IMR-90 (cell line): ENCODE results near the gene KLHL7.
A peak's percentile ranks its signal among the peaks of the same experiment; 100 is the strongest.

Experiments
- BHLHE40 ChIP-seq: fragments of 150-350 bp; IDR thresholded peaks from 2 replicates; pipeline ENCODE4 v1.6.1; 2016; ENCODE audit warnings: mild to moderate bottlenecking, low read depth, low read length
- CEBPB ChIP-seq: IDR thresholded peaks from 2 replicates; pipeline ENCODE4 v1.6.1; 2012; ENCODE audit warnings: low read depth, low read length, improper control_type of control experiment
- FOS ChIP-seq: fragments of 150-350 bp; IDR thresholded peaks from 2 replicates; pipeline ENCODE4 v1.6.1; 2016; ENCODE audit warnings: low read depth, low read length
- MAFK ChIP-seq: IDR thresholded peaks from 2 replicates; pipeline ENCODE4 v1.6.1; 2012; ENCODE audit warnings: low read depth, low read length, improper control_type of control experiment
- MXI1 ChIP-seq: IDR thresholded peaks from 2 replicates; pipeline ENCODE4 v1.6.1; 2012; ENCODE audit warnings: low read depth, mild to moderate bottlenecking, low read length, moderate library complexity, borderline replicate concordance
- NFE2L2 ChIP-seq: fragments of 150-350 bp; IDR thresholded peaks from 2 replicates; pipeline ENCODE4 v1.6.1; 2016; ENCODE audit warnings: low read depth, mild to moderate bottlenecking, low read length
- POLR2A ChIP-seq: IDR thresholded peaks from 2 replicates; pipeline ENCODE4 v1.6.1; 2012; ENCODE audit warnings: mild to moderate bottlenecking, low read depth, low read length
- RAD21 ChIP-seq: IDR thresholded peaks from 2 replicates; pipeline ENCODE4 v1.6.1; 2012; ENCODE audit warnings: low read length, improper control_type of control experiment
- RCOR1 ChIP-seq: IDR thresholded peaks from 2 replicates; pipeline ENCODE4 v1.6.1; 2012; ENCODE audit warnings: mild to moderate bottlenecking, low read length, improper control_type of control experiment; ENCODE audit not compliant: insufficient replicate concordance
- RFX5 ChIP-seq: IDR thresholded peaks from 2 replicates; pipeline ENCODE4 v1.8.0; 2012; ENCODE audit warnings: low read depth, mild to moderate bottlenecking, low read length, moderate library complexity
- SMC3 ChIP-seq: fragments of 150-350 bp; IDR thresholded peaks from 2 replicates; pipeline ENCODE4 v1.6.1; 2016; ENCODE audit warnings: low read depth, mild to moderate bottlenecking, antibody characterized with exemption, low read length, moderate library complexity
- USF2 ChIP-seq: fragments of 150-350 bp; IDR thresholded peaks from 2 replicates; pipeline ENCODE4 v1.6.1; 2017; ENCODE audit warnings: mild to moderate bottlenecking, antibody characterized with exemption, low read length, low read depth
- TF ChIP-seq, protein P1 (sequence below): conservative IDR thresholded peaks from 2 replicates; pipeline ENCODE4 v1.5.1; 2012; ENCODE audit warnings: mild to moderate bottlenecking, low read depth, low read length, improper control_type of control experiment
- TF ChIP-seq, protein P2 (sequence below): fragments of 150-350 bp; IDR thresholded peaks from 2 replicates; pipeline ENCODE4 v1.6.1; 2016; ENCODE audit warnings: low read depth, mild to moderate bottlenecking, low read length, moderate library complexity, borderline replicate concordance

- TF ChIP-seq, protein P1, sequence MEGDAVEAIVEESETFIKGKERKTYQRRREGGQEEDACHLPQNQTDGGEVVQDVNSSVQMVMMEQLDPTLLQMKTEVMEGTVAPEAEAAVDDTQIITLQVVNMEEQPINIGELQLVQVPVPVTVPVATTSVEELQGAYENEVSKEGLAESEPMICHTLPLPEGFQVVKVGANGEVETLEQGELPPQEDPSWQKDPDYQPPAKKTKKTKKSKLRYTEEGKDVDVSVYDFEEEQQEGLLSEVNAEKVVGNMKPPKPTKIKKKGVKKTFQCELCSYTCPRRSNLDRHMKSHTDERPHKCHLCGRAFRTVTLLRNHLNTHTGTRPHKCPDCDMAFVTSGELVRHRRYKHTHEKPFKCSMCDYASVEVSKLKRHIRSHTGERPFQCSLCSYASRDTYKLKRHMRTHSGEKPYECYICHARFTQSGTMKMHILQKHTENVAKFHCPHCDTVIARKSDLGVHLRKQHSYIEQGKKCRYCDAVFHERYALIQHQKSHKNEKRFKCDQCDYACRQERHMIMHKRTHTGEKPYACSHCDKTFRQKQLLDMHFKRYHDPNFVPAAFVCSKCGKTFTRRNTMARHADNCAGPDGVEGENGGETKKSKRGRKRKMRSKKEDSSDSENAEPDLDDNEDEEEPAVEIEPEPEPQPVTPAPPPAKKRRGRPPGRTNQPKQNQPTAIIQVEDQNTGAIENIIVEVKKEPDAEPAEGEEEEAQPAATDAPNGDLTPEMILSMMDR: no peak
- no peak for TF ChIP-seq USF2
- no peak for TF ChIP-seq RAD21
- TF ChIP-seq, protein P2, sequence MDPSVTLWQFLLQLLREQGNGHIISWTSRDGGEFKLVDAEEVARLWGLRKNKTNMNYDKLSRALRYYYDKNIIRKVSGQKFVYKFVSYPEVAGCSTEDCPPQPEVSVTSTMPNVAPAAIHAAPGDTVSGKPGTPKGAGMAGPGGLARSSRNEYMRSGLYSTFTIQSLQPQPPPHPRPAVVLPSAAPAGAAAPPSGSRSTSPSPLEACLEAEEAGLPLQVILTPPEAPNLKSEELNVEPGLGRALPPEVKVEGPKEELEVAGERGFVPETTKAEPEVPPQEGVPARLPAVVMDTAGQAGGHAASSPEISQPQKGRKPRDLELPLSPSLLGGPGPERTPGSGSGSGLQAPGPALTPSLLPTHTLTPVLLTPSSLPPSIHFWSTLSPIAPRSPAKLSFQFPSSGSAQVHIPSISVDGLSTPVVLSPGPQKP: no peak
- no peak for TF ChIP-seq MXI1
- no peak for TF ChIP-seq POLR2A
- no peak for TF ChIP-seq RFX5
- no peak for TF ChIP-seq SMC3
- no peak for TF ChIP-seq BHLHE40
- peak; percentile 75; the same call in 1 of the 2 replicates for TF ChIP-seq NFE2L2
- TF ChIP-seq RCOR1: no peak
- TF ChIP-seq FOS: 0 out of 2 replicates have a peak, but pooled peaks have one; percentile 25
- 0 out of 2 replicates have a peak, but pooled peaks have one; percentile 10 for TF ChIP-seq MAFK
- TF ChIP-seq CEBPB: no peak
Observed at GRCh38 chr7:23062452-23062851, 43.1 kb upstream of the KLHL7 start.
